H1 (cell line): ENCODE measurements around the gene NRXN2.

Experiments used
- CTCF ChIP-seq, 3 experiments: IDR thresholded peaks; 1 replicate in 2 of 3; 2 replicates in 1 of 3; pipeline versions ENCODE4 v1.5.1 to v1.6.1; 2011; ENCODE audit warnings: low read length in 3 of 3, mild to moderate bottlenecking in 3 of 3, inconsistent platforms in 2 of 3, low read depth in 1 of 3, moderate library complexity in 1 of 3; ENCODE audit not compliant: insufficient read depth in 1 of 3; ENCODE audit errors: control extremely low read depth in 1 of 3
- YY1 ChIP-seq: IDR thresholded peaks from 2 replicates; pipeline ENCODE4 v1.6.1; 2011; ENCODE audit warnings: low read depth, mild to moderate bottlenecking, low read length

GRCh38 chr11:64717268-64717578 lies 5.8 kb downstream of the NRXN2 start:
- TF ChIP-seq YY1: no peak
- peak in 1 of 3 experiments; percentile 9; a peak in 1 of 4 replicates for TF ChIP-seq CTCF (IDR thresholded peaks at IDR 0.05; ENCODE audit: control extremely low read depth in 1 of 3, insufficient read depth in 1 of 3, low read depth in 1 of 3, low read length in 3 of 3)
